ENCODE measurements around the gene RALGAPA2.

Gene RALGAPA2

DNA sequence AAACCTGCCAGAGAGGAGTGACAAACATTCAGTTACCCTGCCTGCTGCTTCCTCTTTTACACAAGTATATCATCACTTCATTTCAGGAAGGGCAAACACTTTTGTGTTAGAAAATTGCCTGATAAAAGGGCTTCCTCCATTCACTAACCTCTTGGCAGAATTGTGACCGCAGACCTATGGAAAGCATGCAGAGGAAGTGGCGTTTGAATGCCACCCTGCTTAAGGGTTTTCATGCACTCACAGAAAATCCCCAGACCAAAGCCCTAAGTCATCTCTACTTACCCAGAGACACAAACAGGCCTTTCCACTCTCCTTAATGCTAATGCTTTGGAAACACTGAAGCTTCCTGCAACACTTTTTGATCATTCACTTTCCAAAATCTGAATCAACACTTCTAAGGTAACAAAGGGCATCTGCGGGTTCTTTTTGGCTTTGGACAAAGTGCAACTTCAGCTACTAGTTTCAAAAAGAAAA lies 22.1 kb upstream of the RALGAPA2 start:
- DNase-seq (ENCODE audit: extremely low read depth, low read depth): no peak
- TF ChIP-seq, protein P1, sequence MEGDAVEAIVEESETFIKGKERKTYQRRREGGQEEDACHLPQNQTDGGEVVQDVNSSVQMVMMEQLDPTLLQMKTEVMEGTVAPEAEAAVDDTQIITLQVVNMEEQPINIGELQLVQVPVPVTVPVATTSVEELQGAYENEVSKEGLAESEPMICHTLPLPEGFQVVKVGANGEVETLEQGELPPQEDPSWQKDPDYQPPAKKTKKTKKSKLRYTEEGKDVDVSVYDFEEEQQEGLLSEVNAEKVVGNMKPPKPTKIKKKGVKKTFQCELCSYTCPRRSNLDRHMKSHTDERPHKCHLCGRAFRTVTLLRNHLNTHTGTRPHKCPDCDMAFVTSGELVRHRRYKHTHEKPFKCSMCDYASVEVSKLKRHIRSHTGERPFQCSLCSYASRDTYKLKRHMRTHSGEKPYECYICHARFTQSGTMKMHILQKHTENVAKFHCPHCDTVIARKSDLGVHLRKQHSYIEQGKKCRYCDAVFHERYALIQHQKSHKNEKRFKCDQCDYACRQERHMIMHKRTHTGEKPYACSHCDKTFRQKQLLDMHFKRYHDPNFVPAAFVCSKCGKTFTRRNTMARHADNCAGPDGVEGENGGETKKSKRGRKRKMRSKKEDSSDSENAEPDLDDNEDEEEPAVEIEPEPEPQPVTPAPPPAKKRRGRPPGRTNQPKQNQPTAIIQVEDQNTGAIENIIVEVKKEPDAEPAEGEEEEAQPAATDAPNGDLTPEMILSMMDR (IDR thresholded peaks at IDR 0.05; ENCODE audit: low read depth, low read length): no peak

DNA sequence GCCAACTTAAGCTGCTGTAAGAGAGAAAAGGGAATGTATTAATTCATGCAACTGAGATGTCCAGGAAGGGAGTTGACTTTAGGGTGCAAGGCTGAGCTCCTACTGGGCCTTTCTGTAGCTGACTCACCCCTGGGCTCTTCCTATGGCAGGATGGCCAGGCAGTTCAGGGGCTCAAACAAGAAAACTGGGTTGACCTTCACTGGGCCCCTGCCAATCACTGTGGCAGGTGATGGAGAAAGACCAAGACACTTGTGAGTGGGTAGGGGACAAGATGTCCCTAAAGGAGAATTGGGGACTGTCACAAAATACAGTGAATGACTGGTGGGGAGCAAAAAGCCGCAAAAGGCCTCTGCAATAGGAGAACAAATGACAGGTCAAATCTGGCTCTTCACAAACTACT lies 21.5 kb upstream of the RALGAPA2 start:
- TF ChIP-seq, protein P1 (IDR thresholded peaks at IDR 0.05; ENCODE audit: low read depth, low read length): no peak
- no peak for DNase-seq (ENCODE audit: extremely low read depth, low read depth)

DNA sequence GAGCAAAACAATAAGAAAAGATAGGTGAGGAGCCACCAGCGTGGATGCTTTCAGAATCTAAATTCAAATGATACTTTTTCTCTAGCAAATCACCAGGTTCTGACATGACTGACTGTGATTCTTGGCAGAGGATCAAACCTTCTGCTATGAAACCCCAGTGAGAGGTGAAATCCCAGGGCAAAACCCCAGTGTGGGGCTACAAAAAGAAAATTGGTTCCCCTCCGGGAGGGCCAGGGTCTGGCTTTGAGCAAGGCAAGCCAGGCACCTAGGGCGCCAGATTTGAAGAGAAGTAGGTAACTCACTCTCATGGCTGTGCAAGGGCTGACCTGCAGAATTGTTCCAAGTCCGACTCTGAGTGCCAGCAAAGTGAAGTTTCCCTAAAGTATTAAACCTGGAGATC lies 20.2 kb upstream of the RALGAPA2 start:
- DNase-seq (ENCODE audit: extremely low read depth, low read depth): no peak
- TF ChIP-seq, protein P1 (IDR thresholded peaks at IDR 0.05; ENCODE audit: low read depth, low read length): no peak

DNA sequence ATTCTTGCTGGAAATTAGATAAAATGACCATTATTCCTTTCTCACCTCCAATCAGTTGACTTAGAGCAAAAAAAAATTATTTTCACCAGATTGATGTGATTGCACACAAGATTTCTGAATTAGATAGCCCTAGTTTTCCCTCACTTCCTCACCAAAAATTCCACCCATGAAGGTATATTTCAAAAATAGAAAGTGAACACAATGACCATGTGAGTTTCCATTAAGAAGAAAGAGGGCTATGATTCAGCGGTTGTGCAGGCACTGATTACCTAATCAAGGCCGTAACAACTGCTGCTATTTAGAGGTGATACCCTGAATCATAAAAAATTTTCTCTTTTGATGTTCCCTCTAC lies 19.5 kb upstream of the RALGAPA2 start:
- TF ChIP-seq, protein P1 (IDR thresholded peaks at IDR 0.05; ENCODE audit: low read depth, low read length): no peak
- DNase-seq (ENCODE audit: extremely low read depth, low read depth): no peak

DNA sequence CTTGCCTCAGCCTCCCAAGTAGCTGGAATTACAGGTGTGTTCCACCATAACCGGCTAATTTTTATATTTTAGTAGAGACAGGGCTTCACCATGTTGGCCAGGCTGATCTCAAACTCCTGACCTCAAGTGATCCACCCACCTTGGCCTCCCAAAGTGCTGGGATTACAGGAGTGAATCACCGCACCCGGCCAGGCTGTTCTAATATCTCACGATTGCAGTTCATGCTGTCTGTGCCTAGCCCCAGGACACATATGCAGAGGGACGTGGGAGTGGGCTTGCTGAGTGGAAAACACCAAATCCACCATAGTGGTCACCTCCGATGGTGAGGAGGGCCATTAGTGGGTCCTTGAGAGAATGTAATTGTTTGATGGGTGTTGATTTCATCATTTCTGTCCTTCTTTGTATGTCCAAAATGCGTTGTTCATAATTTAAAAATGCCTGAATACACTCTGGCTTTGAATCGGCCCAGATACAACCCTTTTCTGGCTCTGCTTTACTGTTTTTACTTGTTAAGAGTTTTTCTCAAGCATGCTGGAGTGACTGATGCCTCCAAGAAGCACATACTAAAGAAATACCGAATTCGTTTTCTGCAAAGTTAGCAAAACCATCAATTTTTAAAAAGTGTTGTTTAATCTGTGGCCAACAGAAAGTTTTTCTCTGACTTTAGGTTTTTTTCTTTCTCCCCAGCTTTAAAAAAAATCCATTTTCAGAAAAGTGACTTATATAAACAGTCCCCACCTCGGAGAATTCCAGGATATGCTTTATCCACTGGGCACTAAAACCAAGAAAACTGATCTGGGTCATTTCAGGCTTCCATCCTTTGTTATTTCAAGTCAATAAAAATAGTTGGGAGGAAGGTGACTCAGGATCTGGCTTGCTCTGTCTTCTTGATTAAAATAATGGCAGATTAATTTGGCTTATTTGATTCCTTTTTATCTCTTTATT lies 18.8 kb upstream of the RALGAPA2 start:
- TF ChIP-seq, protein P1 (IDR thresholded peaks at IDR 0.05; ENCODE audit: low read depth, low read length): no peak
- DNase-seq (ENCODE audit: extremely low read depth, low read depth): no peak

DNA sequence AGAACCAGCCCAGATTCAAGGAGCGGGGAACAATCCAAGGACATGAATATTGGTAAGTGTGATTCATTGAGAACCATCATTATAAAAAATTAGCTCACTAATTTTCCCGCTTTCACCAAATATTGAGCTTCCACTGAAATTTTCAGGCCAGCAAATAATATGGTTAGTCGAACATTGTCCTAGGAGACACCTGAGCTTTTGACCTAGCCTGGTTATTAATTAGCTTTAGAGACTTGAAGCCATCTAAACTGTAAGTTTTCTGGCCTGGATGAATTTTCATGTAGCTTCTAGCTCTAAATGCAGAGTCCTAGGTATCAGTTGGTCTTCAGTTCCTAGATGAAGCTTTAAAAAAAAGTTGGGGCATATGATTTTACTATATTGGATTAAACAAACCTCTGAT lies 17.1 kb upstream of the RALGAPA2 start:
- TF ChIP-seq, protein P1 (IDR thresholded peaks at IDR 0.05; ENCODE audit: low read depth, low read length): no peak
- no peak for DNase-seq (ENCODE audit: extremely low read depth, low read depth)

DNA sequence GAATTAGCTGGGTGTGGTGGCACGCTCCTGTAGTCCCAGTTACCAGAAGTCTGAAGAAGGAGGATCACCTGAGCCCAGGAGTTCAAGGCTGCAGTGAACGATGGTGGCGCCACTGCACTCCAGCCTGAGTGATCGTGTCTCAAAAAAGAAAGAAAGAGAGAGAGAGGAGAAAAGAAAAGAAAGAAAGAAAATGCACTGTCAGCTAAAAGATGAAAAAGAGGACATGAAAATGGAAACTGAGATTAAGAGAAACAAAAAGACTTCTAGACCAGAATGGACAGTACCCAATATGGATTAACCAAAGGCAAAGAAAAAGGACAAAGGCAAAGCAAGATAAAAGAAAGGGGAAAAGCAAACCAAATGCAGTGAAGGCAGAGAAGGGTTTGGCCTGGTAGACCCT lies 9.0 kb upstream of the RALGAPA2 start:
- no peak for DNase-seq (ENCODE audit: extremely low read depth, low read depth)

More for the DNA sequence above, 9.0 kb upstream of the RALGAPA2 start:
- TF ChIP-seq, protein P1 (IDR thresholded peaks at IDR 0.05; ENCODE audit: low read depth, low read length): no peak
